ENCODE measurements around the gene TMEM145. TPM values are rescaled to one million over a fixed set of nuclear protein-coding genes. Genes with fewer than 3 reads are reported as not detected.

Gene TMEM145
- total RNA-seq, 2 experiments from 2014 or later: 1.8 TPM; not detected in 1

- H3K9me2 ChIP-seq (ENCODE audit: insufficient read depth, low read length): no peaks in the 10 kb centered on the region
- DNase-seq (ENCODE audit: low spot score): peak; percentile 81
- ChIA-PET POLR2A (interaction anchor here (0.7 kb wide), 1 partner anchor 53 kb away, joined by 3 read pairs; no protein-coding TSS in a partner anchor), CTCF (ENCODE audit: unreplicated experiment) (interaction anchor here (0.5 to 0.6 kb wide), 2 partner anchors 164 to 261 kb away, joined by 4 read pairs; partner anchors contain the start of gene POU2F2)
- no TSS peak for BruUV-seq (replicated peaks)
- no peak overlapping the region for H3K27ac ChIP-seq (ENCODE audit: low read depth, low read length, poor library complexity, severe bottlenecking)
- peaks cover 60% of the 10 kb centered on the region for H3K36me3 ChIP-seq (ENCODE audit: insufficient read depth, low read length)
- no peaks in the 10 kb centered on the region for H3K9me3 ChIP-seq (ENCODE audit: low read length)
- H3K79me2 ChIP-seq (ENCODE audit: insufficient read depth, low read depth, low read length): no peaks in the 10 kb centered on the region
- no peak overlapping the region for H3K4me3 ChIP-seq (ENCODE audit: low read depth, low read length, poor library complexity, severe bottlenecking)
- intact Hi-C loops (cut with micrococcal nuclease; ENCODE audit: unreplicated experiment): loop anchor here (5.0 kb wide), 1 partner anchor 164 kb away; the partner anchor contains the start of gene POU2F2
- TF ChIP-seq, protein P1, sequence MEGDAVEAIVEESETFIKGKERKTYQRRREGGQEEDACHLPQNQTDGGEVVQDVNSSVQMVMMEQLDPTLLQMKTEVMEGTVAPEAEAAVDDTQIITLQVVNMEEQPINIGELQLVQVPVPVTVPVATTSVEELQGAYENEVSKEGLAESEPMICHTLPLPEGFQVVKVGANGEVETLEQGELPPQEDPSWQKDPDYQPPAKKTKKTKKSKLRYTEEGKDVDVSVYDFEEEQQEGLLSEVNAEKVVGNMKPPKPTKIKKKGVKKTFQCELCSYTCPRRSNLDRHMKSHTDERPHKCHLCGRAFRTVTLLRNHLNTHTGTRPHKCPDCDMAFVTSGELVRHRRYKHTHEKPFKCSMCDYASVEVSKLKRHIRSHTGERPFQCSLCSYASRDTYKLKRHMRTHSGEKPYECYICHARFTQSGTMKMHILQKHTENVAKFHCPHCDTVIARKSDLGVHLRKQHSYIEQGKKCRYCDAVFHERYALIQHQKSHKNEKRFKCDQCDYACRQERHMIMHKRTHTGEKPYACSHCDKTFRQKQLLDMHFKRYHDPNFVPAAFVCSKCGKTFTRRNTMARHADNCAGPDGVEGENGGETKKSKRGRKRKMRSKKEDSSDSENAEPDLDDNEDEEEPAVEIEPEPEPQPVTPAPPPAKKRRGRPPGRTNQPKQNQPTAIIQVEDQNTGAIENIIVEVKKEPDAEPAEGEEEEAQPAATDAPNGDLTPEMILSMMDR (conservative IDR thresholded peaks at IDR 0.05; ENCODE audit: low read length): peak; percentile 92
- no peak for TF ChIP-seq EZH2phosphoT487 (IDR thresholded peaks at IDR 0.05; ENCODE audit: borderline replicate concordance, low read depth, low read length)
- no peaks in the 10 kb centered on the region for H3K4me1 ChIP-seq (ENCODE audit: insufficient read depth, low read length, poor library complexity, severe bottlenecking)
- no peak overlapping the region for H3K4me2 ChIP-seq (ENCODE audit: low read length)
- no peak overlapping the region for H2AFZ ChIP-seq (ENCODE audit: low read length)
- H4K20me1 ChIP-seq (ENCODE audit: insufficient read depth, low read length): no peaks in the 10 kb centered on the region
Measured at GRCh38 chr19:42295831-42296525, 17.1 kb upstream of the TMEM145 start.

DNA sequence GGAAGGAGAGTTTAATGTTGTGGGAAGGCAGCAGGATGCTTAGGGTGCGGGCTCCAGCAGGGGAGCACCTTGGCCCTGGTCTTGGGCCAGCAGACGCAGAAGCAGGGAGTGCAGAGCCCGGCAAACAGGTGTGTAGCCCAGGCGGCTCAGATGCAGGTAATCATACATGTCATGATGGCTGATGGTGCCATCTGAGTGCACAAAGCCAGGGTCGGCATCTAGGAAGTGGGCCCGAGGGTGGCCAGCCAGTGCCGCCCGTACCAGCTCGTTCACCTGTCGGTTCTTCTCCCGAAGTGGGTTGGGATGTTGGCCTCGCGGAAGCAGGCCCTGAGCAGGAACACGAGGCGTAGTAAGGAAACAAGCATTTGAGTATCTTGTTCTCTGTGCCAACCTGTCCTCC, 16.1 kb upstream of the TMEM145 start:
- Histone ChIP-seq H3K27ac (ENCODE audit: low read depth, low read length, poor library complexity, severe bottlenecking) (no peak overlapping the region), H3K9me3 (ENCODE audit: low read length) (no peaks in the 10 kb centered on the region), H3K36me3 (ENCODE audit: insufficient read depth, low read length) (peaks cover 49% of the 10 kb centered on the region), H4K20me1 (ENCODE audit: insufficient read depth, low read length) (no peaks in the 10 kb centered on the region), H3K9me2 (ENCODE audit: insufficient read depth, low read length) (no peaks in the 10 kb centered on the region), H3K79me2 (ENCODE audit: insufficient read depth, low read depth, low read length) (peaks cover 4% of the 10 kb centered on the region; the same call in 1 of the 2 replicates), H3K4me3 (ENCODE audit: low read depth, low read length, poor library complexity, severe bottlenecking) (no peak overlapping the region), H2AFZ (ENCODE audit: low read length) (no peak overlapping the region), H3K4me1 (ENCODE audit: insufficient read depth, low read length, poor library complexity, severe bottlenecking) (peaks cover 8% of the 10 kb centered on the region), H3K4me2 (ENCODE audit: low read length) (no peak overlapping the region)
- intact Hi-C loops (cut with micrococcal nuclease; ENCODE audit: unreplicated experiment): loop anchor here (5.0 kb wide), 1 partner anchor 165 kb away; the partner anchor contains the start of gene POU2F2
- ChIA-PET POLR2A (no interaction called here), CTCF (ENCODE audit: unreplicated experiment) (no interaction called here)
- TF ChIP-seq, protein P1 (conservative IDR thresholded peaks at IDR 0.05; ENCODE audit: low read length): no peak
- no peak for TF ChIP-seq EZH2phosphoT487 (IDR thresholded peaks at IDR 0.05; ENCODE audit: borderline replicate concordance, low read depth, low read length)
- DNase-seq (ENCODE audit: low spot score): no peak
- no TSS peak for BruUV-seq (replicated peaks)

Measured in OCI-LY7 (cell line).